Neural progenitor cell (in vitro differentiated cells): ENCODE results near the gene ABTB1.

Experiments used
- EZH2 ChIP-seq: fragments of 200-600 bp; sonication (generic); IDR thresholded peaks from 2 replicates; pipeline ENCODE4 v1.6.1; 2017; ENCODE audit warnings: antibody characterized with exemption, mild to moderate bottlenecking, moderate library complexity
- TF ChIP-seq, protein P1 (sequence below): fragments of 200-600 bp; sonication (generic); IDR thresholded peaks from 2 replicates; pipeline ENCODE4 v1.5.1; 2017; ENCODE audit warnings: antibody characterized with exemption, mild to moderate bottlenecking

- TF ChIP-seq, protein P1, sequence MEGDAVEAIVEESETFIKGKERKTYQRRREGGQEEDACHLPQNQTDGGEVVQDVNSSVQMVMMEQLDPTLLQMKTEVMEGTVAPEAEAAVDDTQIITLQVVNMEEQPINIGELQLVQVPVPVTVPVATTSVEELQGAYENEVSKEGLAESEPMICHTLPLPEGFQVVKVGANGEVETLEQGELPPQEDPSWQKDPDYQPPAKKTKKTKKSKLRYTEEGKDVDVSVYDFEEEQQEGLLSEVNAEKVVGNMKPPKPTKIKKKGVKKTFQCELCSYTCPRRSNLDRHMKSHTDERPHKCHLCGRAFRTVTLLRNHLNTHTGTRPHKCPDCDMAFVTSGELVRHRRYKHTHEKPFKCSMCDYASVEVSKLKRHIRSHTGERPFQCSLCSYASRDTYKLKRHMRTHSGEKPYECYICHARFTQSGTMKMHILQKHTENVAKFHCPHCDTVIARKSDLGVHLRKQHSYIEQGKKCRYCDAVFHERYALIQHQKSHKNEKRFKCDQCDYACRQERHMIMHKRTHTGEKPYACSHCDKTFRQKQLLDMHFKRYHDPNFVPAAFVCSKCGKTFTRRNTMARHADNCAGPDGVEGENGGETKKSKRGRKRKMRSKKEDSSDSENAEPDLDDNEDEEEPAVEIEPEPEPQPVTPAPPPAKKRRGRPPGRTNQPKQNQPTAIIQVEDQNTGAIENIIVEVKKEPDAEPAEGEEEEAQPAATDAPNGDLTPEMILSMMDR = no peak
- TF ChIP-seq EZH2 = no peak
Observed at GRCh38 chr3:127675651-127676391, 3.1 kb downstream of the ABTB1 start.
